ENCODE measurements around the gene PEX7.

Gene PEX7

GRCh38 chr6:136921381-136921935, 99.1 kb downstream of the PEX7 start:
- H3K27ac ChIP-seq (replicated peaks): no peak overlapping the region
- DNase-seq (ENCODE audit: low read depth in 1 of 2, low spot score in 1 of 2): no peak
- TF ChIP-seq, protein P1, sequence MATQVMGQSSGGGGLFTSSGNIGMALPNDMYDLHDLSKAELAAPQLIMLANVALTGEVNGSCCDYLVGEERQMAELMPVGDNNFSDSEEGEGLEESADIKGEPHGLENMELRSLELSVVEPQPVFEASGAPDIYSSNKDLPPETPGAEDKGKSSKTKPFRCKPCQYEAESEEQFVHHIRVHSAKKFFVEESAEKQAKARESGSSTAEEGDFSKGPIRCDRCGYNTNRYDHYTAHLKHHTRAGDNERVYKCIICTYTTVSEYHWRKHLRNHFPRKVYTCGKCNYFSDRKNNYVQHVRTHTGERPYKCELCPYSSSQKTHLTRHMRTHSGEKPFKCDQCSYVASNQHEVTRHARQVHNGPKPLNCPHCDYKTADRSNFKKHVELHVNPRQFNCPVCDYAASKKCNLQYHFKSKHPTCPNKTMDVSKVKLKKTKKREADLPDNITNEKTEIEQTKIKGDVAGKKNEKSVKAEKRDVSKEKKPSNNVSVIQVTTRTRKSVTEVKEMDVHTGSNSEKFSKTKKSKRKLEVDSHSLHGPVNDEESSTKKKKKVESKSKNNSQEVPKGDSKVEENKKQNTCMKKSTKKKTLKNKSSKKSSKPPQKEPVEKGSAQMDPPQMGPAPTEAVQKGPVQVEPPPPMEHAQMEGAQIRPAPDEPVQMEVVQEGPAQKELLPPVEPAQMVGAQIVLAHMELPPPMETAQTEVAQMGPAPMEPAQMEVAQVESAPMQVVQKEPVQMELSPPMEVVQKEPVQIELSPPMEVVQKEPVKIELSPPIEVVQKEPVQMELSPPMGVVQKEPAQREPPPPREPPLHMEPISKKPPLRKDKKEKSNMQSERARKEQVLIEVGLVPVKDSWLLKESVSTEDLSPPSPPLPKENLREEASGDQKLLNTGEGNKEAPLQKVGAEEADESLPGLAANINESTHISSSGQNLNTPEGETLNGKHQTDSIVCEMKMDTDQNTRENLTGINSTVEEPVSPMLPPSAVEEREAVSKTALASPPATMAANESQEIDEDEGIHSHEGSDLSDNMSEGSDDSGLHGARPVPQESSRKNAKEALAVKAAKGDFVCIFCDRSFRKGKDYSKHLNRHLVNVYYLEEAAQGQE (IDR thresholded peaks at IDR 0.05; ENCODE audit: insufficient replicate concordance, low read depth): peak; percentile 61
- TF ChIP-seq GABPA (IDR thresholded peaks at IDR 0.05; ENCODE audit: low read depth): no peak
- TF ChIP-seq SPI1 (IDR thresholded peaks at IDR 0.05; ENCODE audit: borderline replicate concordance, low read depth): no peak
- no peak for TF ChIP-seq POLR2AphosphoS5 (IDR thresholded peaks at IDR 0.05; ENCODE audit: low read depth)
- TF ChIP-seq, protein P2, sequence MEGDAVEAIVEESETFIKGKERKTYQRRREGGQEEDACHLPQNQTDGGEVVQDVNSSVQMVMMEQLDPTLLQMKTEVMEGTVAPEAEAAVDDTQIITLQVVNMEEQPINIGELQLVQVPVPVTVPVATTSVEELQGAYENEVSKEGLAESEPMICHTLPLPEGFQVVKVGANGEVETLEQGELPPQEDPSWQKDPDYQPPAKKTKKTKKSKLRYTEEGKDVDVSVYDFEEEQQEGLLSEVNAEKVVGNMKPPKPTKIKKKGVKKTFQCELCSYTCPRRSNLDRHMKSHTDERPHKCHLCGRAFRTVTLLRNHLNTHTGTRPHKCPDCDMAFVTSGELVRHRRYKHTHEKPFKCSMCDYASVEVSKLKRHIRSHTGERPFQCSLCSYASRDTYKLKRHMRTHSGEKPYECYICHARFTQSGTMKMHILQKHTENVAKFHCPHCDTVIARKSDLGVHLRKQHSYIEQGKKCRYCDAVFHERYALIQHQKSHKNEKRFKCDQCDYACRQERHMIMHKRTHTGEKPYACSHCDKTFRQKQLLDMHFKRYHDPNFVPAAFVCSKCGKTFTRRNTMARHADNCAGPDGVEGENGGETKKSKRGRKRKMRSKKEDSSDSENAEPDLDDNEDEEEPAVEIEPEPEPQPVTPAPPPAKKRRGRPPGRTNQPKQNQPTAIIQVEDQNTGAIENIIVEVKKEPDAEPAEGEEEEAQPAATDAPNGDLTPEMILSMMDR (IDR thresholded peaks at IDR 0.05; ENCODE audit: insufficient read depth, low read length): no peak
- peaks cover 54% of the 10 kb centered on the region for H3K27me3 ChIP-seq (ENCODE audit: insufficient read depth, poor library complexity, severe bottlenecking)
- H3K4me3 ChIP-seq (replicated peaks; ENCODE audit: insufficient read depth, low read length): peak overlapping the region; percentile 39

DNA sequence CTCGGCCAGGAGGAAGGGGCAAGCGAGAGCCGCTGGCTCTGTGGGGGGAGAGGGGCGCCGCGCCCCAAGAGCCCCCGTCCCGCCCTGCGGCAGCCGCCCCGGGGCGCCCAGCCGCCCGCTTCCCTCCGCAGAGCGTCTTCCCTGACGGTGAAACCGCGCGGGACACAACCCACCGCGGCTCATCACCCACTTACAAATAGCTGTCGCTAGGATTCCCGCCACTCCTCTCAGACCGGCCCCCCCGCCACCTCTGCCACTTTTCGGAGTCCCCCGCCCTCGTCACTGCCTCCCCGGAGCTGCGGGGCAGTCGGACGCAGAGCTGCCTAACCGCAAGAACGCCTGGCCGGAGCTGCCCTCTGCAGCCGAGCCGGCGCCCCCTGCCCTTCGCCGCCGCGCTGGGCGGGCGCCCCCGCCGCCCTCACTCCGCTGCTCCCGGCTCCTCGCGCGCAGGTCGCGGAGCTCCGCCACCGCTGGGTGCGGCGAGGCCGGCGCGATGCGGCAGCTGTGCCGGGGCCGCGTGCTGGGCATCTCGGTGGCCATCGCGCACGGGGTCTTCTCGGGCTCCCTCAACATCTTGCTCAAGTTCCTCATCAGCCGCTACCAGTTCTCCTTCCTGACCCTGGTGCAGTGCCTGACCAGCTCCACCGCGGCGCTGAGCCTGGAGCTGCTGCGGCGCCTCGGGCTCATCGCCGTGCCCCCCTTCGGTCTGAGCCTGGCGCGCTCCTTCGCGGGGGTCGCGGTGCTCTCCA, 99.7 kb downstream of the PEX7 start, which contains the start of gene SLC35D3:
Gene SLC35D3 (plus strand): TSS at position 366 of the 749 bp plus-strand sequence. CDS start 128 bp downstream, at position 494.
- peaks cover 54% of the 10 kb centered on the region for H3K27me3 ChIP-seq (ENCODE audit: insufficient read depth, poor library complexity, severe bottlenecking)
- no peak for TF ChIP-seq SPI1 (IDR thresholded peaks at IDR 0.05; ENCODE audit: borderline replicate concordance, low read depth)
- TF ChIP-seq, protein P2 (IDR thresholded peaks at IDR 0.05; ENCODE audit: insufficient read depth, low read length): no peak
- TF ChIP-seq, protein P1 (IDR thresholded peaks at IDR 0.05; ENCODE audit: insufficient replicate concordance, low read depth): no peak
- no peak for TF ChIP-seq POLR2AphosphoS5 (IDR thresholded peaks at IDR 0.05; ENCODE audit: low read depth)
- no peak for TF ChIP-seq GABPA (IDR thresholded peaks at IDR 0.05; ENCODE audit: low read depth)
- DNase-seq (ENCODE audit: low read depth in 1 of 2, low spot score in 1 of 2): peak in 1 of 2 experiments; percentile 22
- H3K4me3 ChIP-seq (replicated peaks; ENCODE audit: insufficient read depth, low read length): peak within 1 kb of the TSS; percentile 39
- no peak within 1 kb of the TSS for H3K27ac ChIP-seq (replicated peaks)

DNA sequence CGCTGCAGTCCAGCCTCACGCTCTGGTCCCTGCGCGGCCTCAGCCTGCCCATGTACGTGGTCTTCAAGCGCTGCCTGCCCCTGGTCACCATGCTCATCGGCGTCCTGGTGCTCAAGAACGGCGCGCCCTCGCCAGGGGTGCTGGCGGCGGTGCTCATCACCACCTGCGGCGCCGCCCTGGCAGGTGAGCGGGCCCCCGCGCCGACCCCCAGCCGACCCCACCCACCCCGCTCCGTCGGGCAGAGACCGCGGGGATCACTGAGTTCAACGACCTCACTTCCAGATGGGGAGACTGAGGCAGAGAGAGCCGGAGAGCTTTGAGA, 100.3 kb downstream of the PEX7 start:
- H3K4me3 ChIP-seq (replicated peaks; ENCODE audit: insufficient read depth, low read length): peak overlapping the region; percentile 39
- no peak overlapping the region for H3K27ac ChIP-seq (replicated peaks)
- DNase-seq (ENCODE audit: low read depth in 1 of 2, low spot score in 1 of 2): no peak
- TF ChIP-seq GABPA (IDR thresholded peaks at IDR 0.05; ENCODE audit: low read depth) (no peak), POLR2AphosphoS5 (IDR thresholded peaks at IDR 0.05; ENCODE audit: low read depth) (no peak), SPI1 (IDR thresholded peaks at IDR 0.05; ENCODE audit: borderline replicate concordance, low read depth) (no peak)
- TF ChIP-seq, protein P1 (IDR thresholded peaks at IDR 0.05; ENCODE audit: insufficient replicate concordance, low read depth): no peak
- TF ChIP-seq, protein P2 (IDR thresholded peaks at IDR 0.05; ENCODE audit: insufficient read depth, low read length): no peak
- peaks cover 54% of the 10 kb centered on the region for H3K27me3 ChIP-seq (ENCODE audit: insufficient read depth, poor library complexity, severe bottlenecking)
